H1 (cell line): ENCODE data around the gene PROX2. TPM values are rescaled to one million over a fixed set of nuclear protein-coding genes. Genes with fewer than 3 reads are reported as not detected.

ENCODE experiments used
- CTCF ChIA-PET: fragments of 300-600 bp; sonication (Branson Sonifier 250); formaldehyde crosslinking; loops from one replicate; lab custom pipeline; 2021; ENCODE audit not compliant: partially characterized antibody; lab: Charles Lee
- POLR2A ChIA-PET: fragments of 300-600 bp; sonication (Branson Sonifier 250); formaldehyde crosslinking; loops from one replicate; lab custom pipeline; 2021; ENCODE audit warnings: inconsistent platforms; ENCODE audit not compliant: partially characterized antibody; lab: Charles Lee
- DNase-seq, 2 experiments: peaks; one replicate each; pipeline versions ENCODE4 v3.0.0 to v3.0.0-alpha.2; 2010 to 2022; ENCODE audit warnings: low spot score in 2 of 2, low read depth in 1 of 2, mixed read lengths in 1 of 2
- FAIRE-seq: peaks from 2 replicates; lab custom pipeline; 2011; peaks lifted over from hg19 to GRCh38; lab: Jason Lieb, UNC
- H2AFZ ChIP-seq: 2 replicates; pipeline ENCODE4 v1.8.1; 2012; ENCODE audit warnings: low read length, inconsistent platforms
- H2AK5ac ChIP-seq: 2 replicates; pipeline ENCODE4 v1.6.1; 2013; ENCODE audit warnings: low read depth, low read length
- H2BK120ac ChIP-seq: replicated peaks from 2 replicates; pipeline ENCODE3; 2013; ENCODE audit warnings: low read depth, low read length, inconsistent platforms
- H2BK12ac ChIP-seq: 2 replicates; pipeline ENCODE4 v1.6.1; 2013; ENCODE audit warnings: low read depth, low read length
- H2BK15ac ChIP-seq: 2 replicates; pipeline ENCODE4 v1.6.1; 2013; ENCODE audit warnings: low read length
- H2BK20ac ChIP-seq: 2 replicates; pipeline ENCODE4 v1.6.1; 2013; ENCODE audit warnings: low read length
- H2BK5ac ChIP-seq: 2 replicates; pipeline ENCODE4 v1.6.1; 2013; ENCODE audit warnings: low read depth, low read length
- H3K14ac ChIP-seq: 2 replicates; pipeline ENCODE4 v1.6.1; 2013; ENCODE audit warnings: inconsistent platforms; ENCODE audit not compliant: insufficient read length
- H3K18ac ChIP-seq: 2 replicates; pipeline ENCODE4 v1.6.1; 2013; ENCODE audit warnings: low read length; ENCODE audit errors: extremely low read depth
- H3K23ac ChIP-seq: 2 replicates; pipeline ENCODE4 v1.6.1; 2013; ENCODE audit warnings: inconsistent platforms; ENCODE audit not compliant: insufficient read length
- H3K23me2 ChIP-seq: 2 replicates; pipeline ENCODE4 v1.6.1; 2013; ENCODE audit warnings: low read depth, low read length
- H3K27ac ChIP-seq: 2 replicates; pipeline ENCODE4 v1.6.1; 2011; ENCODE audit warnings: low read depth, low read length, inconsistent platforms
- H3K27me3 ChIP-seq, 4 experiments: replicated peaks in 1 of 4; 1 replicate in 1 of 4; 2 replicates in 3 of 4; pipeline versions ENCODE4 v1.6.1 to v1.8.1; 2011 to 2013; ENCODE audit warnings: low read length in 3 of 4, mild to moderate bottlenecking in 3 of 4, inconsistent platforms in 2 of 4, mixed read lengths in 2 of 4, moderate library complexity in 1 of 4; ENCODE audit not compliant: control insufficient read depth in 3 of 4, insufficient read depth in 3 of 4; ENCODE audit errors: extremely low read depth in 1 of 4
- H3K36me3 ChIP-seq, 4 experiments: 2 replicates each; pipeline versions ENCODE4 v1.6.1 to v1.8.1; 2011 to 2013; ENCODE audit warnings: mild to moderate bottlenecking in 4 of 4, low read length in 3 of 4, moderate library complexity in 2 of 4, control low read depth in 1 of 4, inconsistent platforms in 1 of 4; ENCODE audit not compliant: insufficient read depth in 4 of 4, control insufficient read depth in 2 of 4
- H3K4ac ChIP-seq: replicated peaks from 2 replicates; pipeline ENCODE3; 2013; ENCODE audit warnings: low read length, low read depth, mixed read lengths, inconsistent platforms; ENCODE audit not compliant: insufficient read length
- H3K4me1 ChIP-seq, 4 experiments: replicated peaks in 1 of 4; 1 replicate in 1 of 4; 2 replicates in 3 of 4; pipeline versions ENCODE4 v1.6.1 to v1.8.1; 2011 to 2013; ENCODE audit warnings: low read length in 3 of 4, inconsistent platforms in 2 of 4, mixed read lengths in 1 of 4; ENCODE audit not compliant: insufficient read depth in 4 of 4, control insufficient read depth in 3 of 4
- H3K4me2 ChIP-seq, 2 experiments: 2 replicates each; pipeline versions ENCODE4 v1.6.1 to v1.8.1; 2011 to 2013; ENCODE audit warnings: low read depth in 2 of 2, low read length in 2 of 2, control low read depth in 1 of 2, inconsistent platforms in 1 of 2, mild to moderate bottlenecking in 1 of 2; ENCODE audit not compliant: insufficient read depth in 1 of 2
- H3K4me3 ChIP-seq, 4 experiments: fragments of 200-600, 300-600 bp in 1 of 4; sonication (generic), shearing (Covaris generic), sonication (Bioruptor Twin) in 1 of 4; 2 replicates each; pipeline versions ENCODE4 v1.5.1 to v1.8.1; 2011 to 2016; ENCODE audit warnings: low read length in 4 of 4, low read depth in 3 of 4, control low read depth in 2 of 4, inconsistent platforms in 2 of 4, mild to moderate bottlenecking in 2 of 4, mixed read lengths in 1 of 4, moderate library complexity in 1 of 4; ENCODE audit not compliant: insufficient read depth in 2 of 4; ENCODE audit errors: extremely low read depth in 1 of 4
- H3K56ac ChIP-seq: replicated peaks from 2 replicates; pipeline ENCODE3; 2013; ENCODE audit warnings: low read depth, mild to moderate bottlenecking, mixed read lengths, low read length, inconsistent platforms; ENCODE audit not compliant: insufficient read length
- H3K79me1 ChIP-seq: 2 replicates; pipeline ENCODE4 v1.6.1; 2013; ENCODE audit warnings: low read depth, low read length, control low read depth
- H3K79me2 ChIP-seq, 2 experiments: 2 replicates each; pipeline versions ENCODE4 v1.6.1 to v1.8.1; 2012 to 2013; ENCODE audit warnings: low read length in 2 of 2, mild to moderate bottlenecking in 2 of 2, inconsistent platforms in 1 of 2; ENCODE audit not compliant: insufficient read depth in 2 of 2, control insufficient read depth in 1 of 2
- H3K9ac ChIP-seq, 4 experiments: replicated peaks in 1 of 4; 1 replicate in 1 of 4; 2 replicates in 3 of 4; pipeline versions ENCODE4 v1.6.1 to v1.8.1; 2011 to 2013; ENCODE audit warnings: low read depth in 3 of 4, low read length in 3 of 4, control low read depth in 2 of 4, mild to moderate bottlenecking in 2 of 4, moderate library complexity in 2 of 4, inconsistent platforms in 1 of 4; ENCODE audit errors: extremely low read depth in 1 of 4
- H3K9me3 ChIP-seq, 2 experiments: 2 replicates each; pipeline versions ENCODE4 v1.6.1 to v1.8.1; 2012 to 2013; ENCODE audit warnings: mild to moderate bottlenecking in 2 of 2, moderate library complexity in 2 of 2, control low read depth in 1 of 2, inconsistent platforms in 1 of 2, low read depth in 1 of 2, low read length in 1 of 2, mixed read lengths in 1 of 2; ENCODE audit not compliant: insufficient read depth in 2 of 2
- H4K20me1 ChIP-seq, 2 experiments: replicated peaks in 1 of 2; 2 replicates each; pipeline versions ENCODE3 to v1.8.1; 2011 to 2013; ENCODE audit warnings: inconsistent platforms in 2 of 2, low read length in 2 of 2, mild to moderate bottlenecking in 1 of 2; ENCODE audit not compliant: insufficient read depth in 2 of 2, control insufficient read depth in 1 of 2
- H4K5ac ChIP-seq: 2 replicates; pipeline ENCODE4 v1.6.1; 2013; ENCODE audit warnings: low read length, low read depth, mixed read lengths, inconsistent platforms; ENCODE audit not compliant: insufficient read length
- H4K8ac ChIP-seq: 2 replicates; pipeline ENCODE4 v1.8.0; 2013; ENCODE audit warnings: mild to moderate bottlenecking, moderate library complexity, low read length, inconsistent platforms; ENCODE audit not compliant: insufficient read depth; ENCODE audit errors: extremely low read depth
- H4K91ac ChIP-seq: replicated peaks from 2 replicates; pipeline ENCODE3; 2013; ENCODE audit warnings: low read length, mixed read lengths, inconsistent platforms; ENCODE audit not compliant: insufficient read length
- ASH2L ChIP-seq: fragments of 200-600, 300-600 bp; sonication (generic); IDR thresholded peaks from one replicate; pipeline ENCODE4 v1.7.1; 2017; ENCODE audit warnings: low read length
- KDM5A ChIP-seq: fragments of 200-600 bp; IDR thresholded peaks from 2 replicates; pipeline ENCODE4 v1.7.1; 2012; ENCODE audit warnings: mild to moderate bottlenecking, low read length, inconsistent platforms, mixed read lengths
- PHF8 ChIP-seq: fragments of 200-600 bp; sonication (generic); conservative IDR thresholded peaks from 2 replicates; pipeline ENCODE4 v1.7.1; 2012; ENCODE audit warnings: low read depth, mild to moderate bottlenecking, inconsistent platforms, low read length, moderate library complexity
- RBBP5 ChIP-seq: IDR thresholded peaks from 2 replicates; pipeline ENCODE4 v1.7.1; 2012; ENCODE audit warnings: low read depth, mild to moderate bottlenecking, inconsistent platforms, low read length, moderate library complexity, borderline replicate concordance
- USF2 ChIP-seq: IDR thresholded peaks from 2 replicates; pipeline ENCODE4 v1.6.1; 2011; ENCODE audit warnings: low read length, improper control_type of control experiment
- WGBS, 2 experiments: shearing (Covaris generic) in 1 of 2; methylation state at CpG; one replicate each; pipeline versions ENCODE4 v1.1.6 to v1.1.7; 2013 to 2015; ENCODE audit warnings: low lambda C conversion rate in 2 of 2, mixed read lengths in 2 of 2, inconsistent platforms in 1 of 2, low coverage in 1 of 2, missing lambda C conversion rate in 1 of 2; ENCODE audit not compliant: insufficient replicate concordance in 2 of 2, insufficient coverage in 1 of 2, insufficient read length in 1 of 2; ENCODE audit errors: extremely low coverage in 1 of 2, missing lambda C conversion rate in 1 of 2; 5-methylcytosine and 5-hydroxymethylcytosine counted together
- polyA plus RNA-seq, 7 experiments: library from polyadenylated mRNA; depleted of rRNA in 3 of 7; stranded (reverse) in 5 of 7; unstranded in 2 of 7; fragments of >200 nt in 5 of 7; fragments of 200-250 nt in 2 of 7; gene quantifications; 1 replicate in 5 of 7; 2 replicates in 1 of 7; 4 replicates in 1 of 7; pipeline versions ENCODE4 v1.2.1 to v1.2.3, GENCODE V29; 2011 to 2013; ENCODE audit warnings: missing spikeins in 2 of 7, mixed read lengths in 2 of 7
- total RNA-seq: library from RNA; stranded (reverse); fragmentation: NEBNext Ultra II Directional; extraction: Animal tissue kit (Norgen Biotek cat#: 25700); gene quantifications from 2 replicates; pipeline ENCODE4 v1.2.1, GENCODE V29; 2021

The PROX2 gene
- total and polyA plus RNA-seq, 2 of the 8 experiments (the other 6 are each of a cell fraction or from before 2014, with no cell fraction given): 0.03 TPM; not detected in 1

- Histone ChIP-seq H3K23me2 (peaks cover 7% of the 10 kb centered on the region), H3K18ac (no peak overlapping the region; the same call in 1 of the 2 replicates), H2BK15ac (no peak overlapping the region), H3K23ac (no peak overlapping the region), H3K4me3 (peak overlapping the region; percentile 79 to 98 (median 91)), H3K79me2 (peaks cover 22 to 51% of the 10 kb centered on the region in 2 experiments), H3K27me3 (no peaks in the 10 kb centered on the region), H3K36me3 (peaks cover 0 to 4% (median 0%) of the 10 kb centered on the region in 4 experiments; a peak in 3 of 8 replicates), H4K20me1 (peaks cover 6 to 23% of the 10 kb centered on the region in 2 experiments), H2BK5ac (peak overlapping the region; percentile 60; the same call in 1 of the 2 replicates), H3K4ac (peak overlapping the region; percentile 58), H2AFZ (no peak overlapping the region), H2BK12ac (no peak overlapping the region), H4K91ac (no peak overlapping the region), H3K4me1 (peaks cover 13 to 28% (median 22%) of the 10 kb centered on the region in 4 experiments), H3K9ac (peak overlapping the region; percentile 84 to 94 (median 85)), H3K79me1 (peaks cover 7% of the 10 kb centered on the region), H2BK20ac (no peak overlapping the region), H4K5ac (peak overlapping the region; percentile 87), H2BK120ac (no peak overlapping the region), H3K9me3 (no peaks in the 10 kb centered on the region), H2AK5ac (peak overlapping the region; percentile 75; the same call in 1 of the 2 replicates), H3K4me2 (peak overlapping the region; percentile 65 to 92), H4K8ac (peak overlapping the region; percentile 92), H3K14ac (no peak overlapping the region), H3K56ac (peak overlapping the region; percentile 90), H3K27ac (peak overlapping the region; percentile 79; the same call in 1 of the 2 replicates)
- ChIA-PET POLR2A (interaction anchor here (0.7 to 6.8 kb wide), 10 partner anchors 11 to 829 kb away, joined by 3 to 57 read pairs (median 5); partner anchors contain the start of gene YLPM1), CTCF (interaction anchor here (1.4 to 17.5 kb wide), 4 partner anchors 9 to 63 kb away, joined by 3 to 364 read pairs (median 29); no protein-coding TSS in a partner anchor)
- TF ChIP-seq RBBP5 (0 out of 2 replicates have a peak, but pooled peaks have one; percentile 20), ASH2L (peak; percentile 9), PHF8 (peak; percentile 19; the same call in 1 of the 2 replicates), KDM5A (0 out of 2 replicates have a peak, but pooled peaks have one; percentile 1), USF2 (no peak)
- DNase-seq: no peak
- no peak for FAIRE-seq
- WGBS, 2 experiments: 5% methylated on average over 47 of the region's 49 CpGs; no CpG with 5 or more reads in 1 of the 2 experiments
Observed at GRCh38 chr14:74882103-74882920, 6.4 kb upstream of the PROX2 start.
